Upper lobe of left lung (tissue), 4 donors: ENCODE results near the gene AQP11.

Experiments used
- POLR2A ChIP-seq, 4 donors: fragments of 450-650 bp; IDR thresholded peaks; one replicate each; pipeline ENCODE4 v1.5.1; 2016 to 2017; ENCODE audit warnings: antibody characterized with exemption in 4 of 4, mild to moderate bottlenecking in 2 of 4
- POLR2AphosphoS5 ChIP-seq, 2 donors: sonication (generic); formaldehyde crosslinking; IDR thresholded peaks; one replicate each; pipeline ENCODE4 v1.5.1; 2017; ENCODE audit warnings: antibody characterized with exemption in 2 of 2
- TF ChIP-seq, protein P1 (sequence below), 6 experiments: fragments of 450-650 bp in 4 of 6; fragments of 200-600 bp in 2 of 6; sonication (generic) in 2 of 6; IDR thresholded peaks; one replicate each; pipeline ENCODE4 v1.5.1; 2016 to 2019; ENCODE audit warnings: antibody characterized with exemption in 6 of 6

DNA sequence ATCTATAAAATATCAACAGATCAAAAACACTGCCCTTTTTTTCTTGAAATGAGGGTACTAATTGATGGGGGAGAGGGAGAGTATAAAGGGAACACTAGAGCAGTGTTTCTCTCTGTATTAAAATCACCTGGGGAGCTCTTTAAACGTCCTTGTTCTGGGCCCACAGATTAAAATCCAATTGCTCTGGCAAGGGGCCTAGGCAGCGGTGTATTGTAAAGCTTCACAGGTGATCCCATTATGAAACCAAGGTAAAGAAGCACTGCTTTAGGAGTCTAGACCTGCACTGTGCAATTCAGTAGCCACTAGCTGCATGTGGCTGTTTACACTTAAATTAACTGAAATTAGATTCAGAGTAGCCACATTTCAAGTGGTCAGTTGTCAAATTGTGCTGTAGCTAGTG lies 3.0 kb downstream of the AQP11 start:
- no peak for TF ChIP-seq POLR2A (IDR thresholded peaks at IDR 0.05)
- TF ChIP-seq, protein P1, sequence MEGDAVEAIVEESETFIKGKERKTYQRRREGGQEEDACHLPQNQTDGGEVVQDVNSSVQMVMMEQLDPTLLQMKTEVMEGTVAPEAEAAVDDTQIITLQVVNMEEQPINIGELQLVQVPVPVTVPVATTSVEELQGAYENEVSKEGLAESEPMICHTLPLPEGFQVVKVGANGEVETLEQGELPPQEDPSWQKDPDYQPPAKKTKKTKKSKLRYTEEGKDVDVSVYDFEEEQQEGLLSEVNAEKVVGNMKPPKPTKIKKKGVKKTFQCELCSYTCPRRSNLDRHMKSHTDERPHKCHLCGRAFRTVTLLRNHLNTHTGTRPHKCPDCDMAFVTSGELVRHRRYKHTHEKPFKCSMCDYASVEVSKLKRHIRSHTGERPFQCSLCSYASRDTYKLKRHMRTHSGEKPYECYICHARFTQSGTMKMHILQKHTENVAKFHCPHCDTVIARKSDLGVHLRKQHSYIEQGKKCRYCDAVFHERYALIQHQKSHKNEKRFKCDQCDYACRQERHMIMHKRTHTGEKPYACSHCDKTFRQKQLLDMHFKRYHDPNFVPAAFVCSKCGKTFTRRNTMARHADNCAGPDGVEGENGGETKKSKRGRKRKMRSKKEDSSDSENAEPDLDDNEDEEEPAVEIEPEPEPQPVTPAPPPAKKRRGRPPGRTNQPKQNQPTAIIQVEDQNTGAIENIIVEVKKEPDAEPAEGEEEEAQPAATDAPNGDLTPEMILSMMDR (IDR thresholded peaks at IDR 0.05), result no peak
- TF ChIP-seq POLR2AphosphoS5 (IDR thresholded peaks at IDR 0.05), result no peak
